ENCODE measurements around the gene NLGN1.

Gene NLGN1

GRCh38 chr3:173734473-173734872 lies 336.9 kb downstream of the NLGN1 start:
- no peak for DNase-seq (ENCODE audit: low read depth)
- TF ChIP-seq CTCF (IDR thresholded peaks at IDR 0.05; ENCODE audit: control insufficient read depth, extremely low read depth, insufficient read depth), result no peak
- no peak overlapping the region for H3K4me3 ChIP-seq (ENCODE audit: low read depth, low read length)

GRCh38 chr3:173734895-173735294 lies 337.4 kb downstream of the NLGN1 start:
- no peak for DNase-seq (ENCODE audit: low read depth)
- TF ChIP-seq CTCF (IDR thresholded peaks at IDR 0.05; ENCODE audit: control insufficient read depth, extremely low read depth, insufficient read depth), result no peak
- no peak overlapping the region for H3K4me3 ChIP-seq (ENCODE audit: low read depth, low read length)

- no peak for TF ChIP-seq CTCF (IDR thresholded peaks at IDR 0.05; ENCODE audit: control insufficient read depth, extremely low read depth, insufficient read depth)
- DNase-seq (ENCODE audit: low read depth), result no peak
- H3K4me3 ChIP-seq (ENCODE audit: low read depth, low read length), result no peak overlapping the region
Measured at GRCh38 chr3:173735841-173736240, 338.3 kb downstream of the NLGN1 start.

- TF ChIP-seq CTCF (IDR thresholded peaks at IDR 0.05; ENCODE audit: control insufficient read depth, extremely low read depth, insufficient read depth), result no peak
- no peak overlapping the region for H3K4me3 ChIP-seq (ENCODE audit: low read depth, low read length)
- DNase-seq (ENCODE audit: low read depth), result no peak
Measured at GRCh38 chr3:173737167-173737808, 339.7 kb downstream of the NLGN1 start.

- DNase-seq (ENCODE audit: low read depth), result no peak
- no peak overlapping the region for H3K4me3 ChIP-seq (ENCODE audit: low read depth, low read length)
- no peak for TF ChIP-seq CTCF (IDR thresholded peaks at IDR 0.05; ENCODE audit: control insufficient read depth, extremely low read depth, insufficient read depth)
Measured at GRCh38 chr3:173739726-173740125, 342.2 kb downstream of the NLGN1 start.

GRCh38 chr3:173742491-173742890 lies 344.9 kb downstream of the NLGN1 start:
- H3K4me3 ChIP-seq (ENCODE audit: low read depth, low read length), result no peak overlapping the region
- TF ChIP-seq CTCF (IDR thresholded peaks at IDR 0.05; ENCODE audit: control insufficient read depth, extremely low read depth, insufficient read depth), result no peak
- DNase-seq (ENCODE audit: low read depth), result no peak

- no peak for TF ChIP-seq CTCF (IDR thresholded peaks at IDR 0.05; ENCODE audit: control insufficient read depth, extremely low read depth, insufficient read depth)
- DNase-seq (ENCODE audit: low read depth), result no peak
- H3K4me3 ChIP-seq (ENCODE audit: low read depth, low read length), result no peak overlapping the region
Measured at GRCh38 chr3:173743111-173743510, 345.6 kb downstream of the NLGN1 start.
